Measurements from ENCODE around the gene SRRT. TPM values are rescaled to one million over a fixed set of nuclear protein-coding genes. Genes with fewer than 3 reads are reported as not detected.

The SRRT gene
- total and polyA plus RNA-seq, 2 of the 4 experiments (the other 2 are of a cell fraction) = 41.4 to 93.5 TPM

GRCh38 chr7:100875356-100875751 lies 451 bp downstream of the SRRT start:
- H3K56ac ChIP-seq (ENCODE audit: extremely low read depth, insufficient read depth, low read length) = peak overlapping the region; percentile 62
- no peaks in the 10 kb centered on the region for H3K27me3 ChIP-seq (ENCODE audit: control insufficient read depth, insufficient read depth, low read length)
- H3K18ac ChIP-seq (ENCODE audit: low read depth, low read length) = no peak overlapping the region; the same call in 1 of the 2 replicates
- peak overlapping the region; percentile 92 for H3K27ac ChIP-seq (ENCODE audit: insufficient read depth, low read length)
- CTCF ChIA-PET = interaction anchor here (0.8 kb wide), 1 partner anchor 1595 kb away, joined by 3 read pairs; no protein-coding TSS in a partner anchor
- peak overlapping the region; percentile 87 for H2BK5ac ChIP-seq (ENCODE audit: low read depth, low read length, poor library complexity, severe bottlenecking)
- H3K4me3 ChIP-seq (ENCODE audit: insufficient read depth, low read depth, low read length) = peak overlapping the region; percentile 76
- in situ Hi-C loops (cut with MboI; ENCODE audit: low sequenced_read_pairs) = no loop called here
- H2BK120ac ChIP-seq (ENCODE audit: low read depth, low read length) = no peak overlapping the region
- H4K20me1 ChIP-seq (ENCODE audit: insufficient read depth, low read length) = peaks cover 44% of the 10 kb centered on the region
- DNase-seq = no peak
- peak overlapping the region; percentile 98 for H2AFZ ChIP-seq (replicated peaks; ENCODE audit: low read length, poor library complexity)
- H2BK20ac ChIP-seq (ENCODE audit: low read depth, low read length) = no peak overlapping the region
- peaks cover 11% of the 10 kb centered on the region for H3K4me1 ChIP-seq (ENCODE audit: control insufficient read depth, insufficient read depth, low read length)
- intact Hi-C loops (cut with micrococcal nuclease) = no loop called here
- 0% methylated on average over 10 of the region's 39 CpGs; no CpG with 5 or more reads in 1 of the 2 experiments for WGBS, 2 experiments (ENCODE audit: extremely low coverage in 2 of 2, insufficient read length in 1 of 2)
- H3K9me3 ChIP-seq (ENCODE audit: control insufficient read depth, insufficient read depth, low read length) = no peaks in the 10 kb centered on the region
- H4K5ac ChIP-seq (ENCODE audit: low read depth, low read length) = peak overlapping the region; percentile 3; the same call in 1 of the 2 replicates
- H2BK15ac ChIP-seq (ENCODE audit: low read depth, low read length) = no peak overlapping the region
- peak; percentile 33 for ATAC-seq (ENCODE audit: low read depth)
- H2AK9ac ChIP-seq (replicated peaks; ENCODE audit: low read depth, low read length, poor library complexity) = peak overlapping the region; percentile 95
- peak overlapping the region; percentile 93 for H3K9ac ChIP-seq (ENCODE audit: low read depth, low read length)
- peak overlapping the region; percentile 35; the same call in 1 of the 2 replicates for H4K91ac ChIP-seq (ENCODE audit: insufficient read depth, low read depth, low read length)
- H3K9me1 ChIP-seq (ENCODE audit: insufficient read depth, low read length) = peaks cover 5% of the 10 kb centered on the region; the same call in 1 of the 2 replicates
- H3K14ac ChIP-seq (replicated peaks; ENCODE audit: low read depth, low read length) = peak overlapping the region; percentile 94
- TF ChIP-seq MXI1 (IDR thresholded peaks at IDR 0.05; ENCODE audit: borderline replicate concordance, low read depth, low read length) = 0 out of 2 replicates have a peak, but pooled peaks have one; percentile 5
- TF ChIP-seq RCOR1 (IDR thresholded peaks at IDR 0.05; ENCODE audit: insufficient replicate concordance, low read length) = no peak
- POLR2A ChIA-PET (ENCODE audit: unreplicated experiment) = interaction anchor here (0.8 to 1.8 kb wide), 6 partner anchors 12 to 290 kb away, joined by 3 to 15 read pairs (median 4); partner anchors contain the start of genes ACHE, POP7, SLC12A9 and UFSP1
- peak overlapping the region; percentile 96 for H3K4me2 ChIP-seq (ENCODE audit: low read depth, low read length)
- H3K36me3 ChIP-seq (ENCODE audit: control insufficient read depth, insufficient read depth, low read length) = peaks cover 49% of the 10 kb centered on the region
- H3K4ac ChIP-seq (ENCODE audit: low read depth, low read length) = peak overlapping the region; percentile 84
- peak overlapping the region; percentile 88 for H2AK5ac ChIP-seq (ENCODE audit: low read depth, low read length)
- H3K23ac ChIP-seq (ENCODE audit: low read depth, low read length) = peak overlapping the region; percentile 80
- BruUV-seq (replicated peaks) = TSS peak; percentile 28
- peak overlapping the region; percentile 38 to 57; a peak in 3 of 4 replicates for H4K8ac ChIP-seq (ENCODE audit: low read depth in 2 of 2, low read length in 2 of 2)
- dilution Hi-C loops (cut with HindIII; ENCODE audit: low sequenced_read_pairs, unreplicated experiment) = no loop called here
- H3K79me1 ChIP-seq (ENCODE audit: low read depth in 1 of 2, low read length in 2 of 2) = peaks cover 14 to 46% of the 10 kb centered on the region in 2 experiments
